A172 (cell line): ENCODE results near the gene PPP1R16B. TPM values are rescaled to one million over a fixed set of nuclear protein-coding genes. Genes with fewer than 3 reads are reported as not detected.

ENCODE experiments used
- DNase-seq: peaks from one replicate; pipeline ENCODE4 v3.0.0-alpha.2; 2015; ENCODE audit warnings: low spot score
- total RNA-seq: library from RNA; depleted of rRNA; stranded (reverse); fragments of >200 nt; shearing (Covaris generic); gene quantifications from 2 replicates; pipeline ENCODE4 v1.2.3, GENCODE V29; 2014

Gene PPP1R16B
- total RNA-seq, 1 experiment from 2014 or later: 0.14 TPM

- DNase-seq: no peak
These were observed 89.8 kb downstream of the PPP1R16B start for GRCh38 chr20:38895098-38895949.

- DNase-seq: no peak
These were observed 90.6 kb downstream of the PPP1R16B start for GRCh38 chr20:38896009-38896594.

GRCh38 chr20:38897267-38897666, 91.8 kb downstream of the PPP1R16B start:
- DNase-seq: no peak

- no peak for DNase-seq
These were observed 95.1 kb downstream of the PPP1R16B start for GRCh38 chr20:38900606-38901005.

- DNase-seq: no peak
These were observed 97.1 kb downstream of the PPP1R16B start for GRCh38 chr20:38902601-38903000.

GRCh38 chr20:38903335-38903734, 97.8 kb downstream of the PPP1R16B start:
- no peak for DNase-seq

- DNase-seq: no peak
These were observed 99.9 kb downstream of the PPP1R16B start for GRCh38 chr20:38905375-38905774.

- DNase-seq: no peak
These were observed 102.6 kb downstream of the PPP1R16B start for GRCh38 chr20:38907918-38908677.

- DNase-seq: no peak
These were observed 109.9 kb downstream of the PPP1R16B start for GRCh38 chr20:38915355-38915754.

- no peak for DNase-seq
These were observed 112.2 kb downstream of the PPP1R16B start for GRCh38 chr20:38917657-38918056.

- no peak for DNase-seq
These were observed 112.7 kb downstream of the PPP1R16B start for GRCh38 chr20:38918172-38918571.

- DNase-seq: no peak
These were observed 114.2 kb downstream of the PPP1R16B start for GRCh38 chr20:38919683-38920082.

GRCh38 chr20:38920411-38920810, 114.9 kb downstream of the PPP1R16B start:
- DNase-seq: no peak

GRCh38 chr20:38920851-38921250, 115.4 kb downstream of the PPP1R16B start:
- DNase-seq: no peak

GRCh38 chr20:38924718-38925117, 119.2 kb downstream of the PPP1R16B start:
- no peak for DNase-seq

GRCh38 chr20:38926142-38926933, 120.8 kb downstream of the PPP1R16B start, which contains the start of gene FAM83D:
Gene FAM83D (plus strand): TSS chr20:38926417. CDS start chr20:38926443, 26 bp downstream.
- peak; percentile 98 for DNase-seq

GRCh38 chr20:38926934-38927616, 121.6 kb downstream of the PPP1R16B start:
- no peak for DNase-seq

- no peak for DNase-seq
These were observed 122.5 kb downstream of the PPP1R16B start for GRCh38 chr20:38927902-38928578.

GRCh38 chr20:38930242-38930569, 124.7 kb downstream of the PPP1R16B start:
- no peak for DNase-seq

- DNase-seq: no peak
These were observed 126.5 kb downstream of the PPP1R16B start for GRCh38 chr20:38931984-38932383.
